ENCODE results near the gene SWSAP1.

Gene SWSAP1

DNA sequence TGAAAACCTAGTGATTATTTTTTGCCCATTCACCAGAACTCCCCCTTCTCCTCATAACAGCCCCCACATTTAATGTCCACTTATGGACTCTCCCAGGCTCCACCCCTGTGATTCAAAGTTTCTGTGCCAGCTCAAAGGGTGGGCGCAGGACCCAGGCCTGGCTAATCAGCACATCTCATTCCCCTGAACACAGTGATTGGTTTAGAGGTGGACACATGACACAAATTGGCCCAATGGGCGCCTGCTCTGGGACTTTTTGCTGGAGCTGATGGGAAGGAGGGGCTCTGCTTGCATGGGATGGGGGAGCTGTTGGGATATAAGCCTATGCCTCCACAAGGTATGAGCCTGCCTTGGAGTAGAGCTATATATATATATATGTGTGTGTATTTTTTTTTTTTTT, 15.9 kb downstream of the SWSAP1 start:
- no peak overlapping the region for H3K4me3 ChIP-seq (ENCODE audit: low read depth, low read length)
- TF ChIP-seq, protein P1, sequence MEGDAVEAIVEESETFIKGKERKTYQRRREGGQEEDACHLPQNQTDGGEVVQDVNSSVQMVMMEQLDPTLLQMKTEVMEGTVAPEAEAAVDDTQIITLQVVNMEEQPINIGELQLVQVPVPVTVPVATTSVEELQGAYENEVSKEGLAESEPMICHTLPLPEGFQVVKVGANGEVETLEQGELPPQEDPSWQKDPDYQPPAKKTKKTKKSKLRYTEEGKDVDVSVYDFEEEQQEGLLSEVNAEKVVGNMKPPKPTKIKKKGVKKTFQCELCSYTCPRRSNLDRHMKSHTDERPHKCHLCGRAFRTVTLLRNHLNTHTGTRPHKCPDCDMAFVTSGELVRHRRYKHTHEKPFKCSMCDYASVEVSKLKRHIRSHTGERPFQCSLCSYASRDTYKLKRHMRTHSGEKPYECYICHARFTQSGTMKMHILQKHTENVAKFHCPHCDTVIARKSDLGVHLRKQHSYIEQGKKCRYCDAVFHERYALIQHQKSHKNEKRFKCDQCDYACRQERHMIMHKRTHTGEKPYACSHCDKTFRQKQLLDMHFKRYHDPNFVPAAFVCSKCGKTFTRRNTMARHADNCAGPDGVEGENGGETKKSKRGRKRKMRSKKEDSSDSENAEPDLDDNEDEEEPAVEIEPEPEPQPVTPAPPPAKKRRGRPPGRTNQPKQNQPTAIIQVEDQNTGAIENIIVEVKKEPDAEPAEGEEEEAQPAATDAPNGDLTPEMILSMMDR (IDR thresholded peaks at IDR 0.05; ENCODE audit: insufficient read depth, low read depth, low read length, missing control alignments), result no peak
- no peak for DNase-seq (ENCODE audit: low read depth)

DNA sequence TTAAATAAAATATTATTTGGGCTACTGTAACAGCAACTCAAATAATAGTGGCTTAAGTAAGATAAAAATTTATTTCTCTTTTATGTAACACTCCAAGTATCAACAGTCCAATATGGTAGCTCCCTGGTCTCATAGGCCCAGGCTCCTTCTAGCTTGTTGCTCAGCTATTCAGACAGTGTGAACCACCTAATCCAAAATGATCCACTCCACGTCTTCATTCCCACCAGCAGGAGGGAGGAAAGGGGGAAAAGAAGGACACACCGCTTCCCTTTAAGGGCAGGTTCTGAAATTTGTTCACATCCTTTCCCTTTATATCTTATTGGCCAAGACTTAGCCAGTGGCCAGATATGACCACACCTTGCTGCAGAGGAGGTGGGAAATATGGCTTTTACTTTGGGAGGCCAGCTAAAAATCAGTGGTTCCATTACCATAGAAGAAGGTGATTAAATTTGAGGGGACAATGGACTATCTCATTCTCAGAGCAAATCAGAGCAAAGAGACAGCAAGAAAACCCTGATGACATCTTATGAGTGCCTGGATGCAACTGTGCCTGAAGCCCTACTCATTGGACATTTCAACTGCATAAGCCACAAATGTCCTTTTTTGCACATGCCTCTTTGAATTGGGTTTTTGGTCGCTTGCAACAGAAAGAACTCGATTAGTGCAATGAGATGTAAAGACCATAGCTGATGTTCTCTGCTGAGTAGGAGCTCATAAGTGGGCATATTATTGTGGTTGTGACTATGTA, 16.6 kb downstream of the SWSAP1 start:
- DNase-seq (ENCODE audit: low read depth), result no peak
- H3K4me3 ChIP-seq (ENCODE audit: low read depth, low read length), result no peak overlapping the region
- TF ChIP-seq, protein P1 (IDR thresholded peaks at IDR 0.05; ENCODE audit: insufficient read depth, low read depth, low read length, missing control alignments), result no peak

DNA sequence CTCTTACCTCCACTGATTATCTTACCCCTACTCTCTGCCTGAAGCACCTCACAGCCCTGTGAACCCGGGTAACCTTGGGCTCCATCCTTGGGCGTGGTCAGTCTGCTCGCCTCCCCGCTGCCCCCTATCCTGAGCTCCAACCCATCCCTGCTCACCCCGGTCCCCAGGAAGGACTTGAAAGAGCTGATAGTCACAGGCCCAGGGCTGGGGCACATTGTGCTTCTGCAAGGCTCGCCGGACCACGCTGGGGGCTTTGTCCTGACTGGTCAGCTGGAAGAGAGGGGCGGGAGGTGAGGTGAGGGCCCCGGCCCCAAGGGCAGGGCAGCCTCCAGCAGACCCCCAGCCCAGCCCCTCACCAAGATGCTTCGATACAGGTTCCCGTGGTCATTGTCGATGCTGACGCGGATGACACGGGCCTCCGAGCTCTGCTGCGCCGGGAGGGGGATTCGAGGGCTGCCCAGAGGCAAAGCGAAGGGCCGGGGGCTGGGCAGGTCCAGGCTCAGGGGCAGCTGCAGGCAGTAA, 22.7 kb downstream of the SWSAP1 start:
- DNase-seq (ENCODE audit: low read depth), result no peak
- TF ChIP-seq, protein P1 (IDR thresholded peaks at IDR 0.05; ENCODE audit: insufficient read depth, low read depth, low read length, missing control alignments), result no peak
- no peak overlapping the region for H3K4me3 ChIP-seq (ENCODE audit: low read depth, low read length)

DNA sequence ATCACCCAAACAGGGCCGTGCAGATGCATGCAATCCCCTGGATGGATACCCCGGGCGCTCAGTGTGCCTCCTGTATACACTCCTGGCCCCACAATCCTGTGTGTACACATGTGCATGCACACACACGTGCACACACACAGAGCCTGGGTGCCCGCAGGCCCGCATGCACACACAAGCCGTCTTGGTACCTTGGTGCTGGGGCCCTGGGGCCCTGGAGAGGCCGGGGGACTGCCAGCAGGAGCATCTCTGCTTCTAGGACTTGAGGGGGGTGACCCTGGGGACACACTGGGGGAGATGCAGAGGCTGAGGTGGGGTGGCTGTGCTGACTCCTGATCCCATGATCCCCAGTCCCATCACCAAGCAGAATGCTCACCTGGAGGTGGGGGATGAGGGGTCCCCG, 25.2 kb downstream of the SWSAP1 start:
- DNase-seq (ENCODE audit: low read depth), result no peak

DNA sequence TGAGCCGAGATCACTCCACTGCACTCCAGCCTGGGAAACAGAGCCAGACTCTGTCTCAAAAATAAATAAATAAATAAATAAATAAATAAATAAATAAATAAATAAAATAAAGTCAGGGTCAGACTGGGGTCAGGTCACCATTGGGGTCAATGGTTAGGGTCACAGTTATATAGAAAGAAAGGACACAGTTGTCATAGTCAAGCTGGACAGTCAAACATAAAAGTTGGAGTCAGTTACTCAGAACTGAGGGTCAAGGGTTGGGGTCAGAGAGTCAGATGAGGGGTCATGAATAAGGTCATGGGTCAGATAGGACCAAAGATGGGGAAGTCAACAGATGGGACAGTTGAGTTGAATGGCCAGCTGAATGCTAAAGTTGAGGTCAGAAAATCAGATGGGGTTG, 26.3 kb downstream of the SWSAP1 start:
- no peak for DNase-seq (ENCODE audit: low read depth)
- TF ChIP-seq, protein P1 (IDR thresholded peaks at IDR 0.05; ENCODE audit: insufficient read depth, low read depth, low read length, missing control alignments), result no peak
- no peak overlapping the region for H3K4me3 ChIP-seq (ENCODE audit: low read depth, low read length)

More for the DNA sequence above, 25.2 kb downstream of the SWSAP1 start:
- H3K4me3 ChIP-seq (ENCODE audit: low read depth, low read length), result no peak overlapping the region
- TF ChIP-seq, protein P1 (IDR thresholded peaks at IDR 0.05; ENCODE audit: insufficient read depth, low read depth, low read length, missing control alignments), result no peak

DNA sequence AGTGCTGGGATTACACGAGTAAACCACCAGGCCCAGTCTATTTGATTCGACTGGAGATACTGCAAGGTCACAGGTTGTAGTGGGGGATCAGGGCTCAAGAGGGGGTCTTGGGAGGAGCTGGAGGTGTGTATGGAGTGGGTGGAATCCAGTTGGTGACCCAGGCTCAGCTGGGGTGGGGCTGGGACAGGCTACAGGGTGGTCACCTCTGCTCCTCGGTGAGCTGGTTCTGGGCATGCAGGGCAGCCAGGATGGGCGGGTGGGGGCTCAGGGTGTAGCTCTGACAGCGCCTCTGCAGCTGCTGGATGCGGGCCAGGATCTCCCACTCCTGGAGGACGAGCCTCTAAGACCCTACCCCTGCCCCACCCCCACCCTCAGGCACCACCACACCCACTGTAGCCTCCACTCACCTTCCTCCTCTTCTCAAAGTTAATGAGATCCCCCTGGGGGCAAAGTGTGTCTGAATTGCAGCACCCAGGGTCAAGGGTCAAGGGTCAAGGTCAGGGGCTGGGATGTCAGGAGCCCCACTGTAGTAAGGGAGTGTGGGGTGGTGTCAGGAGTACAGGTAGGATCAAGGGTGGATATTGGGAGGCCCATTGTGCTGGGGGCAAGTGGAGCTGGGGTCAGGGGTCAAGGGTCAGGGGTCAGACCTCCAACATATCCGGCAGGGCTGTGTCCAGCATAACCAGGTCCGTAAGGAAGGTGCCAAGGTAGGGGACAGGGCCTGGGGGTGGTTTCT, 27.5 kb downstream of the SWSAP1 start:
- TF ChIP-seq, protein P1 (IDR thresholded peaks at IDR 0.05; ENCODE audit: insufficient read depth, low read depth, low read length, missing control alignments), result no peak
- no peak overlapping the region for H3K4me3 ChIP-seq (ENCODE audit: low read depth, low read length)
- no peak for DNase-seq (ENCODE audit: low read depth)
